ENCODE measurements around the gene RELCH.
"Not testable (repeated sequence)": the region's sequence is repeated elsewhere in the genome, so short reads cannot be mapped to it uniquely, and the experiment has no call there.

The RELCH gene

DNA sequence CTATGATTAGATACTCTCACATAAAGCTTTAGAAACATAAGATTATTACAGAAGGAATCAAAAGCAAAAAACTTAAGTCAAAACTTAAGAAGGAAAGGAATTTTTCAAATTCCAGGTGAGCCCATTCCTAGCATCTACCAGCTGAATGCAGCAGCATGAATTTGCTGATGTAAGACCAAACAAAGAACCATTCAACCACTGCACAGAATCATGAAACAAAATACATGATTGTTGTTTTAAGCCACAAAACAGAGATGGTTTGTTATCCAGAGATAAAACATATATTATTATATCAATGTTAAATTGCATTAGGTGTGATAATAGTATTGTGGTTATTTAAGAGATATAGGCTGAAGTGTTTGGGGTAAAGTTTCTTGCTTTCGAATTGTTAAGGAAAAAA, 29.2 kb upstream of the RELCH start:
- Histone ChIP-seq H3K9me3 (ENCODE audit: low read depth, low read length) (no peaks in the 10 kb centered on the region), H3K27ac (no peak overlapping the region), H3K4me3 (no peak overlapping the region), H3K9ac (ENCODE audit: insufficient read length) (no peak overlapping the region), H3K36me3 (ENCODE audit: insufficient read depth, low read length) (no peaks in the 10 kb centered on the region)
- no peak for TF ChIP-seq POLR2AphosphoS5 (IDR thresholded peaks at IDR 0.05; ENCODE audit: borderline replicate concordance, low read depth, low read length)
- TF ChIP-seq EZH2 (IDR thresholded peaks at IDR 0.05): no peak
- TF ChIP-seq FOXP2 (optimal IDR thresholded peaks at IDR 0.05; ENCODE audit: control extremely low read depth, extremely low read length, insufficient read depth): no peak
- no peak for DNase-seq (ENCODE audit: low read depth, low spot score)

DNA sequence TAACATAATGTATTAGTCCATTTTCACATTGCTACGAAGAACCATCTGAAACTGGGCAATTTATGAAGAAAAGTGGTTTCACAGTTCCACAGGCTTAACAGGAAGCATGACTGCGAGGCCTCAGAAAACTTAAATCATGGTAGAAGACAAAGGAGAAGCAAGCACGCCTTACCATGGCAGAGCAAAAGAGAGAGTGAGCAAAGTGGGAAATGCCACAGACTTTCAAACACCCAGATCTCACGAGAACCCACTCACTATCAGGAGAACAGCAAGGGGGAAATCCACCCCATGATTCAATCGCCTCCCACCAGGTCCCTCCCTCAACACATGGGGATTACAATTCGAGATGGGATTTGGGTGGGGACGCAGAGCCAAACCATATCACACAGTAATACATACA, 22.7 kb upstream of the RELCH start:
- no peak for DNase-seq (ENCODE audit: low read depth, low spot score)
- no peak overlapping the region for H3K4me3 ChIP-seq
- no peak overlapping the region for H3K9ac ChIP-seq (ENCODE audit: insufficient read length)
- no peaks in the 10 kb centered on the region for H3K9me3 ChIP-seq (ENCODE audit: low read depth, low read length)
- no peak overlapping the region for H3K27ac ChIP-seq
- TF ChIP-seq POLR2AphosphoS5 (IDR thresholded peaks at IDR 0.05; ENCODE audit: borderline replicate concordance, low read depth, low read length) (no peak), FOXP2 (optimal IDR thresholded peaks at IDR 0.05; ENCODE audit: control extremely low read depth, extremely low read length, insufficient read depth) (no peak)
- H3K36me3 ChIP-seq (ENCODE audit: insufficient read depth, low read length): no peaks in the 10 kb centered on the region

DNA sequence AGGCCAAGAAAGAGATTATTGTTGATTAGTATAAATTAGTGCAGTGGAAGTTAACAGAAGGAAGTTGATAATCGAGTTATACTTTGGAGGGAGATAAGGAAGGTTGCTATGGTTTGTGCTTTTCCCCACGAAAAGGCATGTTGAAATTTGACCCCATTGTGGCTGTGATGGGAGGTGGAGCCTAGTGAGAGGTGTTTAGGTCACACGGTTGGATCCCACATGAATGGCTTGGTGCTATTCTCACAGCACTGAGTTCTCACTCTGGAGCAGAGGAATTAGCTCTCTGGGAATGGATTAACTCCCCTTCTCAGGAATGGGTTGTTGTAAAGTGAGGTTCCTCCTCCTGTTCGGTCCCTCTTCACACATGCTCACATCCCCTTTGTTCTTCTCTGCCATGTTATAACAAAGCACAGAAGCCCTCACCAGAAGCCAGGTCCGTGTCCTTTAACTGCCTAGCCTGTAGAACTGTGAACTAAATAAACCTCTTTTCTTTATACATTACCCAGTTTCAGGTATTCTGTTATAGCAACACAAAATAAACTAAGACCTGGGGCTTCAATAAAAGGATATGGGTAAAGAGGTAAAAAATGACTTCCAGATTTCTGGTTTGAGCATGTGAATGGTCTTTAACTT, 22.1 kb upstream of the RELCH start:
- no peak for DNase-seq (ENCODE audit: low read depth, low spot score)
- H3K4me3 ChIP-seq: no peak overlapping the region
- H3K9ac ChIP-seq (ENCODE audit: insufficient read length): no peak overlapping the region
- H3K27ac ChIP-seq: no peak overlapping the region
- H3K36me3 ChIP-seq (ENCODE audit: insufficient read depth, low read length): no peaks in the 10 kb centered on the region
- H3K9me3 ChIP-seq (ENCODE audit: low read depth, low read length): no peaks in the 10 kb centered on the region
- TF ChIP-seq FOXP2 (optimal IDR thresholded peaks at IDR 0.05; ENCODE audit: control extremely low read depth, extremely low read length, insufficient read depth) (no peak), POLR2AphosphoS5 (IDR thresholded peaks at IDR 0.05; ENCODE audit: borderline replicate concordance, low read depth, low read length) (no peak), EZH2 (IDR thresholded peaks at IDR 0.05) (no peak)

DNA sequence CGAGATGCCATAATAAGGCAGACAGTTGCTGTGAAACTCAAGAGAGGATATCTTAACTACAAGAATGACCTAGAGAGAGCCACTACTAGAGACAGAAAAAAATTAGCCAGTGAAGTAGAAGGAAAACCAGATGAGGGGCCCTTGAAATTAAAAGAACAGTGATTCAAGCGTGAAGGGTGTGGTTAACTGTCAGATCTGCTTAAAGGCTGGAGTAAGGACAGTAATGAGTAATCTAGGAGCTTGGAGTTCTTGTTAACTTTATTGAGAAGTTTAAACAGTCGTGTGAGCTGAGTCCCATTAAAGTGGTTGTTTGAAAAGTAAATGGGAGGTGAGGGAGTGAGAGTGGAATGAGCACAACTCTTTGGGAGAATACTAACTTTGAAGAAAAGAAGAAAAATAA, 21.5 kb upstream of the RELCH start:
- no peak for DNase-seq (ENCODE audit: low read depth, low spot score)
- H3K9me3 ChIP-seq (ENCODE audit: low read depth, low read length): no peaks in the 10 kb centered on the region

DNA sequence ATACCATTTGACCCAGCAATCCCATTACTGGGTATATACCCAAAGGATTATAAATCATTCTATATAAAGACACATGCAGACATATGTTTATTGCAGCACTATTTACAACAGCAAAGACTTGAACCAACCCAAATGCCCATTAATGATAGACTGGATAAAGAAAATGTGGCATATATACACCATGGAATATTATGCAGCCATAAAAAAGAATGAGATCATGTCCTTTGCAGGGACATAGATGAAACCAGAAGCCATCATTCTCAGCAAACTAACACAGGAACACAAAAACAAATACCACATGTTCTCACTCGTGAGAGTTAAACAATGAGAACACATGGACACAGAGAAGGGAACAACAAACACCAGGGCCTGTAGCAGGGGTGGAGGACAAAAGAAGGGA, 20.5 kb upstream of the RELCH start:
- DNase-seq (ENCODE audit: low read depth, low spot score); H3K27ac ChIP-seq; H3K36me3 ChIP-seq (ENCODE audit: insufficient read depth, low read length); H3K9me3 ChIP-seq (ENCODE audit: low read depth, low read length); H3K9ac ChIP-seq (ENCODE audit: insufficient read length); H3K4me3 ChIP-seq: not testable (repeated sequence)

More for the DNA sequence above, 21.5 kb upstream of the RELCH start:
- no peak overlapping the region for H3K27ac ChIP-seq
- H3K4me3 ChIP-seq: no peak overlapping the region
- H3K9ac ChIP-seq (ENCODE audit: insufficient read length): no peak overlapping the region
- TF ChIP-seq POLR2AphosphoS5 (IDR thresholded peaks at IDR 0.05; ENCODE audit: borderline replicate concordance, low read depth, low read length): no peak
- TF ChIP-seq FOXP2 (optimal IDR thresholded peaks at IDR 0.05; ENCODE audit: control extremely low read depth, extremely low read length, insufficient read depth): no peak
- TF ChIP-seq EZH2 (IDR thresholded peaks at IDR 0.05): no peak
- H3K36me3 ChIP-seq (ENCODE audit: insufficient read depth, low read length): no peaks in the 10 kb centered on the region

DNA sequence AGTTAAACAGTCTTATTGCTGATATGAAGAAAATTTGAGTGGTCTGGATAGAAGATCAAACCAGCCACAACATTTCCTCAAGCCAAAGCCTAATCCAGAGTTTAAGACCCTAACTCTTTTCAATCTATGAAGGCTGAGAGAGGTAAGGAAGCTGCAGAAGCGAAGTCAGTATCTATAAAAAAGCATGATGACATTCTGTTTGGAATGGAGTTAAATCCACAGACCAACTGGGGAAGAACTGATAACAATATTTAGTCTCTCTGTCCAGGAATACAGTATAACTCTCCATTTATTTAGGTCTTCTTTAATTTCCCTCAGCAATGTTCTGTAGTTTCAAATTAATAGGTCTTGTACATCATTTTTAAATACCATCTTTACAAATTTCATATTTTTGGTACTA, 16.2 kb upstream of the RELCH start:
- Histone ChIP-seq H3K4me3 (no peak overlapping the region), H3K27ac (no peak overlapping the region), H3K9me3 (ENCODE audit: low read depth, low read length) (no peaks in the 10 kb centered on the region), H3K9ac (ENCODE audit: insufficient read length) (no peak overlapping the region), H3K36me3 (ENCODE audit: insufficient read depth, low read length) (no peaks in the 10 kb centered on the region)
- TF ChIP-seq FOXP2 (optimal IDR thresholded peaks at IDR 0.05; ENCODE audit: control extremely low read depth, extremely low read length, insufficient read depth): no peak
- no peak for DNase-seq (ENCODE audit: low read depth, low spot score)

DNA sequence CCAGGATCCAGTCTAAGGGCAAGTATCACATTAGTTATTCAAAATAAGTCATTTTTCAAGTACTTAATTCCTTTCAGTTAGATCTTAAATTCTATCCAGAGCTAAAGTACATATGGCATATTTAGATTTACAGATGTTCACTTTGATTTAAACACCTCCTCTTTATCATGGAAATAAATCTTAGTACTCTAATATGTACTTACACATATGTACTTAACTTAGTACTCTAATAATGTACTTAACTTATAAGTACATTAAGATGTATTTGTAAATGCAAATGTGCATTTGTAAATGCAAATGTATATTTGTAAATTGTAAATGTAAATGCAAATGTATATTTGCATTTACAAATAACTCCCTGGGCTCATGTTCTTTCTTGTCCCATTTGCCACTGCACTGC, 14.8 kb upstream of the RELCH start:
- H3K36me3 ChIP-seq (ENCODE audit: insufficient read depth, low read length): no peaks in the 10 kb centered on the region
- no peak for TF ChIP-seq EZH2 (IDR thresholded peaks at IDR 0.05)
- no peak overlapping the region for H3K27ac ChIP-seq
- H3K9me3 ChIP-seq (ENCODE audit: low read depth, low read length): no peaks in the 10 kb centered on the region
- no peak overlapping the region for H3K9ac ChIP-seq (ENCODE audit: insufficient read length)
- DNase-seq (ENCODE audit: low read depth, low spot score): no peak
- no peak overlapping the region for H3K4me3 ChIP-seq

DNA sequence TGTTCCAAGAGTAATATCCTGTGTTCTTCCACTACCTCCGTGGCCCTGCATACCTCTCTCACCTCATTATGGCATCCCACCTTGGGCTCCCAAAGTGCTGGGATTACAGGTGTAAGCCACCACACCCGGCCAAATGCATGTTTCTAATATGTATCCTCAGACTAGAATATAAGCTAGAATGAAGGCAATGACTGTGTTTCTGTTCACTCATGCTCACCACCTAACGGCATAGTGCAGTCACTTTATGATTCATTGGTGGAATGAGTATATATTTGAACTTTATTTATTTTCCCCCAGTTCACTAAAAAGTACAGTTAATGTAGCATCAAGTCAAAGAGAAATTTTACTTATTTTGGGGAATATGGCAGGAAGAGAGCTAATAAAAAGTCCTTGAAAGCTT, 11.5 kb upstream of the RELCH start:
- Histone ChIP-seq H3K4me3 (no peak overlapping the region), H3K9ac (ENCODE audit: insufficient read length) (no peak overlapping the region), H3K27ac (no peak overlapping the region), H3K36me3 (ENCODE audit: insufficient read depth, low read length) (no peaks in the 10 kb centered on the region), H3K9me3 (ENCODE audit: low read depth, low read length) (no peaks in the 10 kb centered on the region)
- DNase-seq (ENCODE audit: low read depth, low spot score): no peak
- no peak for TF ChIP-seq EZH2 (IDR thresholded peaks at IDR 0.05)
- TF ChIP-seq POLR2AphosphoS5 (IDR thresholded peaks at IDR 0.05; ENCODE audit: borderline replicate concordance, low read depth, low read length): no peak
- no peak for TF ChIP-seq FOXP2 (optimal IDR thresholded peaks at IDR 0.05; ENCODE audit: control extremely low read depth, extremely low read length, insufficient read depth)

DNA sequence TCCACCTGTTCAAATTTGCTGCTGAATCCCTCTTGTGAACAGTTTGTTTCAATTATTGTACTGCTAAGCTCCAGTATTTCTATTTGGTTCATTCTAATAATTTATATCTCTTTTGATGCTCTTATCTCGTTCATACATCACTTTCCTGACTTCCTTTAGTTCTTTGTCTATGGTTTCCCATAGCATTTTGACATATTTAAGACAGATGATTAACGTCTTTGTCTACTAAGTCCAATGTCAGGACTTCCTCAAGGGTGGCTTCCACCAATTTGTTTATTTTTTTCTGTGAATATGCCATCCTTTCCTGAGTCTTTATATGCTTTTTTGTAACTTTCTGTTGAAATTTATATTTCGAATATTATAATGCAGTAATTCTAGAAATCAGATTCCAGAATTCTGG, 9.8 kb upstream of the RELCH start:
- TF ChIP-seq POLR2AphosphoS5 (IDR thresholded peaks at IDR 0.05; ENCODE audit: borderline replicate concordance, low read depth, low read length) (no peak), EZH2 (IDR thresholded peaks at IDR 0.05) (no peak), FOXP2 (optimal IDR thresholded peaks at IDR 0.05; ENCODE audit: control extremely low read depth, extremely low read length, insufficient read depth) (no peak)
- H3K9me3 ChIP-seq (ENCODE audit: low read depth, low read length): no peaks in the 10 kb centered on the region
- no peak overlapping the region for H3K4me3 ChIP-seq
- no peak for DNase-seq (ENCODE audit: low read depth, low spot score)
- H3K27ac ChIP-seq: no peak overlapping the region
- no peaks in the 10 kb centered on the region for H3K36me3 ChIP-seq (ENCODE audit: insufficient read depth, low read length)
- no peak overlapping the region for H3K9ac ChIP-seq (ENCODE audit: insufficient read length)

Data from SK-N-MC (cell line).